NCI-H345 (cell line): ENCODE results near the gene BCO2.

Experiments used
- DNase-seq: peaks from one replicate; lab custom pipeline; 2025; lab: John Stamatoyannopoulos, UW

BCO2 gene

DNA sequence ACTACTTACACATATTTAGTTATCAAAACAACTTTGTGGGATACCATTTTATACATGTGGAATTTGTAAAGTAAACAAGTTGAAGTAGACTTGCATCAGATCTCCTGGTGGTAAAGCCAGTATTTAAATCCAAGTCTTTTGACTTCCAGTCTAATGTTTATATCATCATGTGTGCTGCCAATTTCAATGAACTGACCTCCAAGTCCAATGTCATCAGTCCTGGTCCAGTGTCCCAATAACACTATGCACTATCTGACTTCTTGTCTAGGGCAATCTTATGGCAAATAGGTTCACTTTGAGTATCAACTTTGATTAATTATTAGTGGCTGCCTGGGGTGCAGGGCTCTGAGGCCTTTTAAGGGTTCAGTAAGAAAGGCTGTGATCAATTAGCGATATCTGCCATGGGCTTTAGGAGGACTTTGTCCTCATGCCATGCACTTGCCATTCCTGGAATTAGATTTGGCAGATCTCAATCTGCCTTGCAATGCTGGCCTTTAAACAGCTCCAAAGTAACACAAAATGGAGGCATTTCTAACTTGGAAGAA lies 41.3 kb downstream of the BCO2 start:
- DNase-seq = no peak

DNA sequence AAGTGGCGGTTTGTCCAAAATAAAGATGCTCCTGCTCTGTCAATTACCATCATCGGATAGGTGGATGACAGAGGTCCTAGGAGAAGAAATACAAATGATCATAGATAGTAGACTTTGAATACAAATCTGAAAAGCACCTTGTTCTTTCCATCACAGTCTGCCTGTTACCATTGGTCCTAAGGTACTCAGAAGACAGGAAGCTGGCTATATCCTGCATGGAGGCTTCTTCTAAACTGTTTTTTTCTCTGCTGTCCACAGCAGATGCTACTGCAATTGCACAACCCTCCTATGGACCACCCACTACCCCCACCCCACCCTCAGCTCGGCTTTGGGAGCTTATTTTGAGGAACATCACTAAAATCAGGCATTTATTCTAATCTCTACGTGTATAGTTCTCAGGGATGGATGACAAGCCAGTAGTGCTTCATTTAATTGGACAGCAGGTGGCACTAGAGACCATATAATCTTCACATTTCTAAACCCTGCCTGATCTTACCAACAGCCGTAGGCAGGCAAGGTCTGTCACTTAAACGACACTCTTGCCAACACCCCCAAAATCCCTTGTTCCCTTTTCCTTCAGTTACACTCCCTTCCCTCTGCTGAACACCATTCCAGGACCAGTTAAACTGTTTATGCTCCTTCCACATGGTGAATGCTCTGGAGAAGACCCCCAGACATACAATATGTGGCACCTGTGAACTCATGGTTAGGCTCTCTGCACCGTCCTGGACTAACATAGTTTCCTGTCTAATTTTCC lies 44.3 kb downstream of the BCO2 start:
- DNase-seq = peak; percentile 78

DNA sequence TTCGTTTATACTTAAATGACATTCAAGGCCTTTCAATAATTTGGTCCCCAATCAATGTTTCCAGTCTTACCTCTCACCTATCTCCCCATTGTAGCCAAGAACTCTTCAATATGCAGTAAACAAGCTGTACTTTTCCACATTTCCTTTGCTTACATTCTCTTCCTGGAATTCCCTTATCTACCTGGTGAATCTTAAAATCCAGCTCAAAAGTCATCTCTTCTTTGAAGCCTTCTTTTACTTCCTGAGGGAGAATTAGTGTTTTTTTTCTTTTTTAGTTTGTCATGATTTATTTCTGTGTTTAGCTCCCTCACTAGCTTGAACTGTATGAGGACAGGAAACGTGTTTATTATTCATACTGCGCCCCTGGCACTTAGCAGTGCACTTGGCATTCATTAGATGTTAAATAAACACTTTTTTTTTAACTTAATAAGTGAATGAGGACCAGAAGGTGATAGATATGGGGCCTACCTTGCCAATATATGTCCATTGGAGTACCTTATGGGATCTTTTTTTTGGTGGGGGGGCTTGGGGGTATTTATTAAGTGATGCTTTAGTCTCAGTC lies 46.0 kb downstream of the BCO2 start:
- DNase-seq = no peak

DNA sequence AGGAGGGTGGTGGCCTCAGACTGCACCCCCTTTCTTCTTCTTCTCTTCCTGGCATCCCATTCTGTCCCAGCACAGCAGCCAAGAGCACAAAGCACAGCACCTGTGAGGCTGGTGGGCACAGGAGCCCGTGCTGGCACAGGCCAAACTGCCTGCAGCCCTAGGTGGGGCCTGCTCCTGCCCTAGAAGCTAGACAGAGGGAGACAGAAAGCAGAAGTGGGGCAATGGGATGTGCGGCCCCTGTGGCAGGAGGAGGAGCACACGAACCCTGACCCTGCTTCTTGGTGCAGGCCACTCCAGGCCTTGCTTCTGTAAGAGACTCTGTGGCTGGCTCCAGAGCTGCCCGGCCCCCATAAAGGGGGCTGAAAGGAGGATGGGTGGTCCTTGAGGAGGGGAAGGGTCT lies 47.0 kb downstream of the BCO2 start:
- DNase-seq = no peak

GRCh38 chr11:112223121-112223520 lies 47.8 kb downstream of the BCO2 start:
- DNase-seq = no peak

- no peak for DNase-seq
These were observed 48.6 kb downstream of the BCO2 start for GRCh38 chr11:112223754-112224532.

GRCh38 chr11:112225753-112226061 lies 50.4 kb downstream of the BCO2 start:
- DNase-seq = no peak

GRCh38 chr11:112226062-112226830 lies 50.9 kb downstream of the BCO2 start, which contains the start of gene PTS:
PTS (plus strand) TSS chr11:112226428; CDS start chr11:112226444, 16 bp downstream.
- peak; percentile 88 for DNase-seq

- DNase-seq = no peak
These were observed 51.6 kb downstream of the BCO2 start for GRCh38 chr11:112226831-112227401.

GRCh38 chr11:112227471-112227870 lies 52.2 kb downstream of the BCO2 start:
- DNase-seq = no peak

DNA sequence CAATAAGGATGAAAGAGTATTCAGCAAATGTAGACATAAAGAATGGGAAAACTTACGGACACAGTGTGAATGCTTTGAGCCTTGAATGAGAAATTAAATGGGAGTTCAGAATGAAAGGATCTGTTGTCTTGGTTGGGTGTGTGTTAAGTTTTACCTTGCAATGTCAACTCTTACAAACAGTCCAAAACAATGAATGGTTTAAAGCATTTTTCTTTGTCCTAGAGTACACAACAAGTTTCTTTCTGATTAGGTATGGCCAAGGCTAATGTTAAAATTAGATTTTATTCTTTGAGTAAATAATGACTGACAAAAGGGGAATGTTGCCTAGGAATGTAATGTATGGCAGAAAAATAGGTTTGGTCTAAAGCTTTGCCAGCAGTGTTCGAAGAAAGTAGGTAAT lies 53.4 kb downstream of the BCO2 start:
- DNase-seq = no peak

- DNase-seq = no peak
These were observed 53.8 kb downstream of the BCO2 start for GRCh38 chr11:112229159-112229558.

DNA sequence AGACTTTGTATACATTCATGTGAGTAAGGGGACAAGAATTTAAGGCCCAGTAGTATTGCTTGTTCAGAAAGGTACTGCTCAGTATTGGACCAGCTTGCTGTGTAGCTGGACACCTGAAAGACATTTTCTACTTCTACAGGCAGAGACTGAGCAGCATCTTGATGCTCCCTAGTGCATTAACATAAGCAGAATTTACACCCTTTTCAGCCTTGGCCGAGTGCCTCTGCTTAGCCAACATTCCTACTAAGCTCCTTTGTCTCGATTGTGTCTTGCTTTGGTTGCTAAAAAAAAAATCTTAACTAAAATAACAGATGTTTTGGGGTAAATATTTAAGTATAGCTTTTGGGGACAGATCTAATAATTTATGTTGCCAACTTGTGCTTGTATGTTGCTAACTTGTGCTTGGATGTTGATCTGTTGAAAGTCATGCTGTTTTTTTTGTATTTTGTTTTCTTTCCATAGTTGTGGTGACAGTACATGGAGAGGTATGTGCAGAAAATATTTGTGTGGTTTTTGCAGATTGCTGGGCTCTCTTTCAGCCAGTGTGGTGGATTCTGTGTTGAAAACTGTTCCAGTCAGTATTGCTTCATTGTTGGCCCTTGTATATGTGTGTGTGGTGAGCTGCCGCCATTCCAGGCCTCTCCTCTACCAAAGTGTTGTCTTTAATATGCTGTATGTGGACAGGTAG lies 54.6 kb downstream of the BCO2 start:
- DNase-seq = no peak

DNA sequence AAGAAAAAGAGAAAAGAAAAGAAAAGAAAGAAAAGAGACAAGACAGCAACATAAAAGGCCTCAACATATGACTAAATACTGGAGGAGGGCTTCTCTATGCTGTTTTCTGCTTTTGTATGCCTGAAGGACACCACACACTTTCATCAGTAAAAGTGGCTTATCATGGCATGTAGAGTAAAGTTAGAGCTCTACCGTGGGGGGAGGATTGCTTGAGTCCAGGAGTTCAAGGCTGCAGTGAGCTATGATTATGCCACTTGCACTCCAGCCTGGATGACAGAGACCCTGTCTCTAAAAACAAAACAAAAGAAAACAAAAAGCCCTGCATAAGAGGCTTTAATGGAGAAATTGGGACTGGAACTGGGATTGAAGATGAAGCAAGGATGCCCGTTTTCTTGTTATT lies 56.6 kb downstream of the BCO2 start:
- no peak for DNase-seq

DNA sequence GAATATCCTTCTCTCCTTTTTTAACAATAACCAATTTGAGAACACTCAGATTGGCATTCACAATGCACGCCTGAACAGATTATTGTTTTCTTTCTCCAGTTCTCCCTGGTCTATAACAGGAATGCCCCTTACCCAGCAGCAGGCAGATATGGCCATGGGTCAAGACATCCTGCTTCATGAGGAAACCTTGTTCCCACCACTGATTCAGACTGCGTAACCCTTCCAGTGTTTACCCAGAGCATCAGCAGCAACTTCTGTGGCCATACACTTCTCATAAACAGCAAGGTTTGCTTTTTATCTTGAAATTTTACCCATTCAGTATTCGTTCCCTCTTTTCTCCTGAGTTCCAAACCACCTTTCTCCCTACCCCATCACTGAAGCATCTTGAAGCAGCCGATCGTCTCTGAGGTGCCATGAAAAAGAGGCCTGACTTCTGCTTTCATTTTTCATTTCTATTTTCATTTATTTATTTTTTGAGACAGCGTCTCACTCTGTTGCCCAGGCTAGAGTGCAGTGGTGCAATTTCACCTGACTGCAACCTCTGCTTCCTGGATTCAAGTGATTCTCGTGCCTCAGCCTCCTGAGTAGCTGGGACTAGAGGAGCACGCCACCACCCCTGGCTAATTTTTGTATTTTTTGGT lies 60.6 kb downstream of the BCO2 start:
- no peak for DNase-seq

DNA sequence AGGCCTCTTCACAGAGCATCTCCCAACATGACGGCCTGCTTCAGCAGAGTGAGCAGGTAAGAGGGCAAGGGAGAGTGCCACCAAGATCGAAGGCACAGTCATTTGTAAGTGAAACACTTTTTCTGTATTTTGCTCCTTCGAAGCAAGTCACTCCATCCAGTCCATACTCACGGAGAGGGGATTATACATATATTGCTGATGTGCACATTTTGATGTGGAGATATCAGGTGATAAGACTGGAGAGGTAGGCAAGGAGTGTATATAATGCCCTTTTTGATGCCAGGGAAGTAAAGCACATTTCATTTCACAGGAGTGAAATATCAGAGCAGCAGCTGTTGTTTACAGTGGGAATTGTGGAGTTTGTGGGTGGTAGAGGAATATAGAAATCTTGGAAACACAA lies 62.1 kb downstream of the BCO2 start:
- DNase-seq = no peak

DNA sequence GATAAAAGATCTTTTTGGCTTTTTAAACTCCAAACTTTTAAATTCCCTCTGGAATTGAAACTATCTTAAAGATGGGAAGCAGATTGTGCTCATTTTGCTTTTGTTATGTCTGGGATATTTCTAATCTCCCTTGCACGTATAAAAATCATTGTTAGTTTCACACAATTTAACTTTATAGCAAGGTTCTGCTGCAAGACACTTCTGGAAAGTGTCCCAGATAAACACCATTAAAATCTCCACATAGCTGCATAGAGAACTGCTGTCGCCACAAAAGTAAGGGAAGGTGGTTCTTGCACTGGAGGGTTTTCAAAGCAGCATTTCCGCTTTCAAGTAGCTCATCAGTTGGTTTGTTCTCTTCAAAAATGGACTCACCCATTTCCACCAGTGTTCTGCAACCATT lies 62.7 kb downstream of the BCO2 start:
- no peak for DNase-seq

DNA sequence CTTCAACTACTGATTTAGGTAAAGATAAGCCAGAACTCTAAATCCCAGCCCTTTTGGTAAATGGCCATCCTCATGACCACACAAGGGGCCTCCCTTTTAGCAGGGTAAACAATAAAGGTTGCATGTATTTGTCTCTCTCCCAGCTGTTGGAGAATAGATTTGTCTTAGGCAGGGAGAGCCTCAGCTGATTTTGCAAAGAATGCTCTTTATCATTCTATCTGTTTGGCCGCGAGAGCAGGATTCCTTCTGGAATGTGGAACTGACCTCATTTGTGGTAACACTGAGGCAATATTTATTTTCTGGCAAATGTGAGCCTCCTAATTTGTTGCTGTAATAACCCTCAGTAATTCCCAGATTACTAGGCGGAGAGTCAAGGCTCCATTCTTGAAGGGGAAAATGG lies 66.2 kb downstream of the BCO2 start:
- no peak for DNase-seq

- no peak for DNase-seq
These were observed 71.9 kb downstream of the BCO2 start for GRCh38 chr11:112247201-112247600.

DNA sequence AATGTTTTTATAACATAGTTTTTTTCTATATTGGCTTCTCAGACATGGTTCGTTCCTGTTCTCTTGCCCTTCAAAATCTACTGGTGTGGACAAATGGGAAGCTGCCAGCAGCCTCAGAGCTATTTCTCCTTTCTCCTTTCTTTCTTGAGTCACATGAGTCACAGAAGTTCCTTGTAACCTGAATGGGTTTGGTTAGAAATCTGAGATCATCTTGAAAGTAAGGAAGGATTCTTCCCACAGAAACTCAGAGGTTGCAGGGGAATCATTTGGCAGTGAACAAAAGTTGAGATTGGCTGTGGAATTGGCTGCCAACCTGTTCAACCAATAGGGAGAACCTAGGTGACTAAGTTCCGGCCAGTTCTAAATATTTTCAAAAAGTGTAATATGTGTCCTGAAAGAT lies 72.9 kb downstream of the BCO2 start:
- DNase-seq = no peak
